Measurements from ENCODE around the gene TCF7L2.

Gene TCF7L2

GRCh38 chr10:112956631-112957350, 6.7 kb downstream of the TCF7L2 start:
- DNase-seq (ENCODE audit: low read depth in 2 of 2) = no peak
- no peak overlapping the region for H3K4me3 ChIP-seq (replicated peaks in 1 of 2; ENCODE audit: low read depth in 2 of 2, low read length in 2 of 2)
- no peak for TF ChIP-seq CTCF (IDR thresholded peaks at IDR 0.05; ENCODE audit: low read depth, low read length)

GRCh38 chr10:112957640-112958092, 7.6 kb downstream of the TCF7L2 start:
- no peak for DNase-seq (ENCODE audit: low read depth in 2 of 2)
- TF ChIP-seq CTCF (IDR thresholded peaks at IDR 0.05; ENCODE audit: low read depth, low read length) = no peak
- peak overlapping the region in 1 of 2 donors; percentile 3 for H3K4me3 ChIP-seq (replicated peaks in 1 of 2; ENCODE audit: low read depth in 2 of 2, low read length in 2 of 2)

- TF ChIP-seq CTCF (IDR thresholded peaks at IDR 0.05; ENCODE audit: low read depth, low read length) = no peak
- DNase-seq (ENCODE audit: low read depth in 2 of 2) = peak; percentile 88 to 92
- no peak overlapping the region for H3K4me3 ChIP-seq (replicated peaks in 1 of 2; ENCODE audit: low read depth in 2 of 2, low read length in 2 of 2)
These were observed 8.4 kb downstream of the TCF7L2 start for GRCh38 chr10:112958275-112958995.

GRCh38 chr10:112959207-112959838, 9.3 kb downstream of the TCF7L2 start:
- no peak for TF ChIP-seq CTCF (IDR thresholded peaks at IDR 0.05; ENCODE audit: low read depth, low read length)
- H3K4me3 ChIP-seq (replicated peaks in 1 of 2; ENCODE audit: low read depth in 2 of 2, low read length in 2 of 2) = no peak overlapping the region
- peak; percentile 43 to 69 for DNase-seq (ENCODE audit: low read depth in 2 of 2)

- TF ChIP-seq CTCF (IDR thresholded peaks at IDR 0.05; ENCODE audit: low read depth, low read length) = no peak
- DNase-seq (ENCODE audit: low read depth in 2 of 2) = no peak
- H3K4me3 ChIP-seq (replicated peaks in 1 of 2; ENCODE audit: low read depth in 2 of 2, low read length in 2 of 2) = no peak overlapping the region
These were observed 10.2 kb downstream of the TCF7L2 start for GRCh38 chr10:112960151-112960681.

- no peak for DNase-seq (ENCODE audit: low read depth in 2 of 2)
- no peak for TF ChIP-seq CTCF (IDR thresholded peaks at IDR 0.05; ENCODE audit: low read depth, low read length)
- no peak overlapping the region for H3K4me3 ChIP-seq (replicated peaks in 1 of 2; ENCODE audit: low read depth in 2 of 2, low read length in 2 of 2)
These were observed 11.6 kb downstream of the TCF7L2 start for GRCh38 chr10:112961609-112962008.
